Smooth muscle cell (in vitro differentiated cells): Measurements from ENCODE around the gene CLIC1. TPM values are rescaled to one million over a fixed set of nuclear protein-coding genes. Genes with fewer than 3 reads are reported as not detected.
A peak's percentile ranks its signal among the peaks of the same experiment; 100 is the strongest.

Experiments
- DNase-seq: peaks from one replicate; lab custom pipeline; 2025; ENCODE audit not compliant: unreplicated experiment; lab: John Stamatoyannopoulos, UW
- H2AFZ ChIP-seq: fragments of 200-600 bp; sonication (generic); 2 replicates; pipeline ENCODE4 v1.6.0; 2016; ENCODE audit warnings: antibody characterized with exemption, low read depth, mild to moderate bottlenecking
- H3F3A ChIP-seq: fragments of 200-600 bp; sonication (generic); 2 replicates; pipeline ENCODE4 v1.6.0; 2017; ENCODE audit warnings: antibody characterized with exemption, low read depth
- H3K27ac ChIP-seq: fragments of 200-600 bp; sonication (generic); 2 replicates; pipeline ENCODE4 v1.5.1; 2016; ENCODE audit warnings: low read depth, mild to moderate bottlenecking
- H3K27me3 ChIP-seq: fragments of 200-600 bp; sonication (generic); 2 replicates; pipeline ENCODE4 v1.6.1; 2016; ENCODE audit warnings: low read depth, mild to moderate bottlenecking
- H3K36me3 ChIP-seq: fragments of 200-600 bp; sonication (generic); 2 replicates; pipeline ENCODE4 v1.5.1; 2016; ENCODE audit warnings: low read depth
- H3K4me1 ChIP-seq: fragments of 200-600 bp; sonication (generic); 2 replicates; pipeline ENCODE4 v1.5.1; 2016; ENCODE audit warnings: low read depth
- H3K4me2 ChIP-seq: fragments of 200-600 bp; sonication (generic); 2 replicates; pipeline ENCODE4 v1.6.0; 2016; ENCODE audit warnings: mild to moderate bottlenecking
- H3K4me3 ChIP-seq: fragments of 200-600 bp; sonication (generic); 2 replicates; pipeline ENCODE4 v1.5.1; 2016; ENCODE audit warnings: mild to moderate bottlenecking
- H3K79me2 ChIP-seq: fragments of 200-600 bp; sonication (generic); 2 replicates; pipeline ENCODE4 v1.6.0; 2016; ENCODE audit warnings: low read depth, mild to moderate bottlenecking
- H3K9ac ChIP-seq: fragments of 200-600 bp; sonication (generic); 2 replicates; pipeline ENCODE4 v1.6.0; 2016; ENCODE audit warnings: low read depth
- H3K9me3 ChIP-seq: fragments of 200-600 bp; sonication (generic); replicated peaks from 2 replicates; pipeline ENCODE4 v1.5.1; 2016; ENCODE audit warnings: low read depth
- H4K20me1 ChIP-seq: fragments of 200-600 bp; sonication (generic); 2 replicates; pipeline ENCODE4 v1.6.0; 2016; ENCODE audit warnings: low read depth
- CTCF ChIP-seq: fragments of 200-600 bp; sonication (generic); IDR thresholded peaks from 2 replicates; pipeline ENCODE4 v1.5.1; 2017; ENCODE audit warnings: borderline replicate concordance, mild to moderate bottlenecking, antibody characterized with exemption; ENCODE audit not compliant: insufficient read depth, poor library complexity, severe bottlenecking
- WGBS: methylation state at CpG from one replicate; pipeline ENCODE4 v1.1.7; 2016; ENCODE audit warnings: low lambda C conversion rate; 5-methylcytosine and 5-hydroxymethylcytosine counted together
- polyA plus RNA-seq: library from polyadenylated mRNA; unstranded; fragments of >200 nt; fragmentation: Nextera tagmentation; extraction: Ambion mirVana; gene quantifications from 2 replicates; pipeline ENCODE4 v1.2.1, GENCODE V29; 2016
- total RNA-seq: library from RNA; depleted of rRNA; stranded (reverse); fragments of >200 nt; gene quantifications from 2 replicates; pipeline ENCODE4 v1.2.3, GENCODE V29; 2014

CLIC1 gene
- total and polyA plus RNA-seq, 2 experiments from 2014 or later: 417 to 628 TPM

- Histone ChIP-seq H3K4me1 (no peaks in the 10 kb centered on the region), H3K27me3 (no peaks in the 10 kb centered on the region), H3F3A (no peaks in the 10 kb centered on the region), H3K27ac (no peak overlapping the region), H3K9me3 (no peaks in the 10 kb centered on the region), H2AFZ (no peak overlapping the region), H3K4me3 (no peak overlapping the region), H3K4me2 (no peak overlapping the region), H3K9ac (no peak overlapping the region), H4K20me1 (no peaks in the 10 kb centered on the region), H3K36me3 (no peaks in the 10 kb centered on the region), H3K79me2 (no peaks in the 10 kb centered on the region)
- WGBS: 86% methylated on average over 11 of the region's 11 CpGs
- no peak for DNase-seq
- peak; percentile 34 for TF ChIP-seq CTCF
These were observed 46.9 kb downstream of the CLIC1 start for GRCh38 chr6:31689249-31690110.

- Histone ChIP-seq H3F3A (no peaks in the 10 kb centered on the region), H3K27me3 (no peaks in the 10 kb centered on the region), H3K79me2 (no peaks in the 10 kb centered on the region), H3K9ac (no peak overlapping the region), H3K4me2 (no peak overlapping the region), H4K20me1 (no peaks in the 10 kb centered on the region), H3K9me3 (no peaks in the 10 kb centered on the region), H3K36me3 (no peaks in the 10 kb centered on the region), H3K4me3 (no peak overlapping the region), H3K4me1 (peaks cover 5% of the 10 kb centered on the region), H3K27ac (no peak overlapping the region), H2AFZ (no peak overlapping the region)
- WGBS: 91% methylated on average over 14 of the region's 14 CpGs
- no peak for DNase-seq
- no peak for TF ChIP-seq CTCF
These were observed 48.3 kb downstream of the CLIC1 start for GRCh38 chr6:31687860-31688693.

- WGBS: 93% methylated on average over 7 of the region's 8 CpGs
- DNase-seq: no peak
- H3K79me2 ChIP-seq: no peaks in the 10 kb centered on the region
- peaks cover 5% of the 10 kb centered on the region for H3K4me1 ChIP-seq
- no peaks in the 10 kb centered on the region for H3K36me3 ChIP-seq
- H3K27ac ChIP-seq: no peak overlapping the region
- no peak overlapping the region for H3K4me2 ChIP-seq
- H3K4me3 ChIP-seq: no peak overlapping the region
- no peaks in the 10 kb centered on the region for H4K20me1 ChIP-seq
- no peak for TF ChIP-seq CTCF
- H3F3A ChIP-seq: no peaks in the 10 kb centered on the region
- no peak overlapping the region for H2AFZ ChIP-seq
- H3K9ac ChIP-seq: no peak overlapping the region
- H3K9me3 ChIP-seq: no peaks in the 10 kb centered on the region
- no peaks in the 10 kb centered on the region for H3K27me3 ChIP-seq
These were observed 49.0 kb downstream of the CLIC1 start for GRCh38 chr6:31687321-31687720.
